Fibroblast of mammary gland (primary cell): ENCODE results near the gene PPP6R3.

Experiments used
- DNase-seq: peaks from one replicate; pipeline ENCODE4 v3.0.0-alpha.2; 2010; ENCODE audit warnings: low read depth
- H3K4me3 ChIP-seq: 2 replicates; pipeline ENCODE4 v1.5.1; 2011; ENCODE audit warnings: low read depth, mild to moderate bottlenecking, low read length, moderate library complexity; ENCODE audit not compliant: control insufficient read depth
- TF ChIP-seq, protein P1 (sequence below): conservative IDR thresholded peaks from 2 replicates; pipeline ENCODE4 v1.5.1; 2011; ENCODE audit warnings: low read depth, low read length, inconsistent platforms; ENCODE audit not compliant: control insufficient read depth, insufficient read depth

PPP6R3 gene

DNA sequence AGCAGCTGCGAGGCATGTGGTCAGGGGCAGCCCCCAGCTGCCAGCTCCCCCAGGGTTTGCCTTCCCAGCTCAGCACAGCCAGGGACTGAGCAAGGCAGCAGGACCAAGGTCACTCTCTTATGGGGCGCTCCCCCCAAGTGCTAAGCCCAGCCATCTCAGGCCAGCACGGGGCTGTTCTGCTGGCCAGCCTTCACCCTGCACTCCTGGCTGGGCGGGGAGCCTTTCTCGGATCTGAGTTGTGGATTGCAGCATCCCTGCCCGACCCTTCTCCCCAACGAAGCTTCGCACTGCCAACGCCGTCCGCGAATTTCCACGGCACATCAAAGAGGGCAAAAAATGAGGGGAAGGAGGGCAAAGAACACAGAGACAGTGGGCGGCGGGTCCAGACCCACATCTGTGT is 181.3 kb downstream of the PPP6R3 start:
- no peak overlapping the region for H3K4me3 ChIP-seq
- TF ChIP-seq, protein P1, sequence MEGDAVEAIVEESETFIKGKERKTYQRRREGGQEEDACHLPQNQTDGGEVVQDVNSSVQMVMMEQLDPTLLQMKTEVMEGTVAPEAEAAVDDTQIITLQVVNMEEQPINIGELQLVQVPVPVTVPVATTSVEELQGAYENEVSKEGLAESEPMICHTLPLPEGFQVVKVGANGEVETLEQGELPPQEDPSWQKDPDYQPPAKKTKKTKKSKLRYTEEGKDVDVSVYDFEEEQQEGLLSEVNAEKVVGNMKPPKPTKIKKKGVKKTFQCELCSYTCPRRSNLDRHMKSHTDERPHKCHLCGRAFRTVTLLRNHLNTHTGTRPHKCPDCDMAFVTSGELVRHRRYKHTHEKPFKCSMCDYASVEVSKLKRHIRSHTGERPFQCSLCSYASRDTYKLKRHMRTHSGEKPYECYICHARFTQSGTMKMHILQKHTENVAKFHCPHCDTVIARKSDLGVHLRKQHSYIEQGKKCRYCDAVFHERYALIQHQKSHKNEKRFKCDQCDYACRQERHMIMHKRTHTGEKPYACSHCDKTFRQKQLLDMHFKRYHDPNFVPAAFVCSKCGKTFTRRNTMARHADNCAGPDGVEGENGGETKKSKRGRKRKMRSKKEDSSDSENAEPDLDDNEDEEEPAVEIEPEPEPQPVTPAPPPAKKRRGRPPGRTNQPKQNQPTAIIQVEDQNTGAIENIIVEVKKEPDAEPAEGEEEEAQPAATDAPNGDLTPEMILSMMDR = no peak
- no peak for DNase-seq

DNA sequence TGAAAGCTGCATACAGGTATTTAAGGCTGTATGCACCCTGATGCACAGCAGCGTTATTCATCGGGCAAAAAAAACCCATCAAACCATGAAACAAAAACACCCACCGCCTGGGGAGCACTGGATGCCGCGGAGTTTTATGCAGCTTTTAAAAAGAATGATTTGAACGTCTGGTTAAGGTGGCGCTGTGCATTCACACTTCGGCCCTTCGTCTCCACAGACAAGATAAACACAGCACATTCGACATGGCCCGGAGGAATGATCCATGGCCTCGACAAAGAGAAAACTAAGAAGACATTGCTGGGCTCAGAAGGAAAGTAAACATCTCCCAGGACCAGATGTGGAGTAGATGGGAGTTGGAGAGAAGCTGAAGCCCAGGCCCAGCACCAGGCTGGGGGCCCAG is 183.0 kb downstream of the PPP6R3 start:
- peak; percentile 9 for DNase-seq
- TF ChIP-seq, protein P1 = no peak
- H3K4me3 ChIP-seq = no peak overlapping the region

DNA sequence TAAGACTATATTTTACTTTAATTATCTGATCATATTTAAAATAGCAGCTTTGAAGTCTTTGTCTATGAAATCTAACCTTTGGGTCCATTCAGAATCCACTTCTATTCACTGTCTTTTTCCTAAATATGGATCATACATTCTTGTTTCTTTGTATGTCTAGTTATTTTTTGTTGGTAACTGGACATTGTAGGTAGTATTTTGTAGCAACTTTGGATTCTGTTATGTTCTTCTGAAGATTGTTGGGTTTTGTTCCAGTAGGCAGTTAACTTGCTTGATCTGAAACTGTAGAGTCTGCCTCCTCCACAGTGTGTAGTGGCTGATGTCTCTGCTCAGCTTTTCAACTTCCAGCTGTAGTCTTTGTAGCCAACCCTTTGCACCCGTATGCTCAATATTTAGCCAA is 186.3 kb downstream of the PPP6R3 start:
- TF ChIP-seq, protein P1 = no peak
- H3K4me3 ChIP-seq = no peak overlapping the region
- DNase-seq = no peak

DNA sequence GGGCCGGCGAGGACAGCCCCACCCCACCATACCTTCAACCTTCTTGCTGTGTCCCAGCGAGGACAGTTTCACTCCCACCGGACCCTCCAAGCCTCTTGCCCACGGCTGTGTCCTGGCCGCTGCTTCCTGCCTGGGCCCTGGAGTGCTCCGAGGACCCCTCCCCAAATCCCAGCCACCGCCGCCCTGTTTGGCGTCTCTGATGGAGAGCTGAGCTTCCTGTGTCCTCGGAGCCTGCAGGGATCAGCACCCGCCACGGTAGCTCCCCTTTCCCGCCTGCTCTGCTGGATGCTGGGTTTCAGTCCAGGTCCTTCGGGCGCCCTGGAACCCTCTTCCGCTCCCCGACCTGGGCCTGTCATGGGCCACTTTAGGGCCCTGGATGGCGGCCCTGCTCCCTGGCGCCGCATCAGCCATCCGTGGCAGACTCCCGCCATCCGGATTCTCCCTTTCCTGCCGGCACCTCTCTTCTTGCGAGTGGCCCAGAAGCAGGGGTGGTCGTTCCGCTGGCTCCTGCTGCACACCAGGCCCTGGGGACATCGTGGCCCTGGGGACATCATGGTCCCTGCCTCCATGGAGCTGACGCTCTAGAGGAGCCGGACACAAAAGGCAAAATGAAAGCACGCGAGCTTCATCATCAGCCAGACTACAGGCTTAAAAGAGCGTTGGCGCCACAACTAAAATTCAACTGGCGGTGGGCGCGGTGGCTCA is 189.5 kb downstream of the PPP6R3 start:
- no peak for DNase-seq
- TF ChIP-seq, protein P1 = no peak
- H3K4me3 ChIP-seq = no peak overlapping the region

DNA sequence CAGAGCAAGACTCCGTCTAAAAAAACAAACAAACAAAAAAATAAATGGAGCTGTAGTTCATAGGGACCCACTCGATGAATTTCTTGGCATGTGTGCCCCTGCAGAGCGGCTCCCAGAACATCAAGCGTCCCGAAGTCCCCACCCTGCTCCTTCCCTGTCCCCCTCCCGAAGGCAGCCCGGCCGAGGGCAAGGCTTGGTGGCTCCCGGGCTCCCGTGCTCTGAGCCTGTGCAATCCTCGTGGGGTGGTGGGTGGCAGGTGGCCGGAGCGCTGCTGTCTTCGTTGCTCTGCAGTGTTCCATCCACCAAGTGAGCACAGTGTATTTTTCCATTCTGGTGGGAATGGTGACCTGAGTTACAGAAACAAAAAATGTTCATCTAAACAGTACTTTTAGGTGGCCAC is 190.2 kb downstream of the PPP6R3 start:
- H3K4me3 ChIP-seq = no peak overlapping the region
- no peak for DNase-seq
- TF ChIP-seq, protein P1 = no peak

DNA sequence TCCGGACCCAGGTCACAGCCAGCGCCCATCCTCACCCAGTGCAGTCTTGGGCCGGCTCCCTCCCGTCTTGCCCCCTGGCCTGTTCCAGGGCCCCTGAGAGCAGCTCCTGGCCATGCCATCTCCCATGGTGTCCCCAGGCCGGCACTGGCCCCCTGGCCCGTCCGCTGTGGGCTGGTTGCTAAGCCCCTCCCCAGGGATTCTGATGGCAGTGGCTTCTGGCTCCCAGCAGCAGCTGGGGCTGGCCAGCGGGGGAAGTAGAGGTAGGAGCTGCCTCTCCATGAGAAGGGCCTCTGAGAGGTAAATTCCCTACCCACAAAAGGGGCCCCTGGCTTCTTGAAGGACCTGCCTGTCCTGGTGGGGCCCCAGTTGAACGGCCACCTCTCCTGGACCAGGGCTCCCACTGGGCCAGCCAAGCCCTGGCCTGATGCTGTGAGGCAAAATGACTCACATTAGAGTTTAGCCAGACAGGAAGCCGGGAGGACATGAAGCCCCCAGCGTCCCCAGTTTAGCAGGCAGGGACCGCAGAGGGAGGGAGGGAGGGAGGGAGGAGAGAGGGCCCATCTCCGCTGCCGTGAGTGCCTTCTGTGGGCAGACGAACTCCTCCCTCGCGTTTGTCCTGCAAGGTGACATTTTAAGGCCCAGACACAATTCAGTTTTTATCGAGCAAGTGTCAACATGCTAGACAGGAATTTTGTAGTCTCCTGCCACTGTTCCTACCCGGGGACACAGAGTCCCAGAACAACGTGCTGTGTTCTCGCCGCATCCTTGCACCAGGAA is 190.8 kb downstream of the PPP6R3 start:
- no peak overlapping the region for H3K4me3 ChIP-seq
- TF ChIP-seq, protein P1 = no peak
- no peak for DNase-seq
